ENCODE results near the gene MICAL1. TPM values are rescaled to one million over a fixed set of nuclear protein-coding genes. Genes with fewer than 3 reads are reported as not detected.

Gene MICAL1
- total RNA-seq, 1 donor from 2014 or later, result 40.1 TPM

DNA sequence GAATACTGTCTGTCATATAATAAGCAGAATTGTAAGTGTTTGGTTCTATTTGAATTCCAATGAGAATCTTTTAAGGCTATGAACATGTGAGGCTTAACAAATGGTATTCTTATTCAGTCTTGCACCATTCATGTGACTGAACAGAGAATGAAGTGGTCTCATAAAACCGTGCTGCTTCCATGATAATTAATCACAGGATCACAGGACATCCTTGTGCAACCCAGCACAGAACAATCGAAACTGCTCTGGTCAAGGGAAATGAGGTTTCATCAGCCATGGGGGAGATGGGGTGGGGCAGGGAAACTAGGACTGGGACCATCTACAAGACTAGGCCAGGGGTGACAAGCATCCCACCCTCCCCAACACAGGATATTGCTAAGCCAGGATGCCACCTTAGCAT is 21.1 kb downstream of the MICAL1 start:
- H3K4me3 ChIP-seq (ENCODE audit: low read depth, low read length), result no peak overlapping the region
- TF ChIP-seq, protein P1, sequence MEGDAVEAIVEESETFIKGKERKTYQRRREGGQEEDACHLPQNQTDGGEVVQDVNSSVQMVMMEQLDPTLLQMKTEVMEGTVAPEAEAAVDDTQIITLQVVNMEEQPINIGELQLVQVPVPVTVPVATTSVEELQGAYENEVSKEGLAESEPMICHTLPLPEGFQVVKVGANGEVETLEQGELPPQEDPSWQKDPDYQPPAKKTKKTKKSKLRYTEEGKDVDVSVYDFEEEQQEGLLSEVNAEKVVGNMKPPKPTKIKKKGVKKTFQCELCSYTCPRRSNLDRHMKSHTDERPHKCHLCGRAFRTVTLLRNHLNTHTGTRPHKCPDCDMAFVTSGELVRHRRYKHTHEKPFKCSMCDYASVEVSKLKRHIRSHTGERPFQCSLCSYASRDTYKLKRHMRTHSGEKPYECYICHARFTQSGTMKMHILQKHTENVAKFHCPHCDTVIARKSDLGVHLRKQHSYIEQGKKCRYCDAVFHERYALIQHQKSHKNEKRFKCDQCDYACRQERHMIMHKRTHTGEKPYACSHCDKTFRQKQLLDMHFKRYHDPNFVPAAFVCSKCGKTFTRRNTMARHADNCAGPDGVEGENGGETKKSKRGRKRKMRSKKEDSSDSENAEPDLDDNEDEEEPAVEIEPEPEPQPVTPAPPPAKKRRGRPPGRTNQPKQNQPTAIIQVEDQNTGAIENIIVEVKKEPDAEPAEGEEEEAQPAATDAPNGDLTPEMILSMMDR (conservative IDR thresholded peaks at IDR 0.05; ENCODE audit: low read depth, low read length), result no peak
- no peak for DNase-seq (ENCODE audit: low read depth)

DNA sequence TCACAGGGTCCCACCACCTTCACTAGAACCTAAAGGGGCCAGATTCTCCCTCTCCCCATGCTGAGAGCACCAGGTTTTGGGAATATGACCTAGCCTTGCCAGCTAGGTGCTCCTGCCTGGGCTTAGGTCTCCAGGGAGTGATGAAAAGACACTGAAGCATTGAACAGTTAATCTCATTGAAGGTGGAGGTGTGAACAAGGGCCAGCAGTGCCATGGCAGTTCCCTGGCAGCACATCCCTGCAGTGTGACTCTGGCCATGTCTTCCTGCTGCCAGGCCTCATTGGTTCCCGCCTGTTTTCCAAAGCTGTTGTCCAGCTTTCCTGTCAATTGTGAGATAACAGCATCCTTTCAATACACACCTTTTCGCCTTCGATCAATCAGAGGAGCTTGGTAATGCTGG is 26.1 kb downstream of the MICAL1 start:
- no peak for DNase-seq (ENCODE audit: low read depth)
- no peak overlapping the region for H3K4me3 ChIP-seq (ENCODE audit: low read depth, low read length)
- TF ChIP-seq, protein P1 (conservative IDR thresholded peaks at IDR 0.05; ENCODE audit: low read depth, low read length), result no peak

DNA sequence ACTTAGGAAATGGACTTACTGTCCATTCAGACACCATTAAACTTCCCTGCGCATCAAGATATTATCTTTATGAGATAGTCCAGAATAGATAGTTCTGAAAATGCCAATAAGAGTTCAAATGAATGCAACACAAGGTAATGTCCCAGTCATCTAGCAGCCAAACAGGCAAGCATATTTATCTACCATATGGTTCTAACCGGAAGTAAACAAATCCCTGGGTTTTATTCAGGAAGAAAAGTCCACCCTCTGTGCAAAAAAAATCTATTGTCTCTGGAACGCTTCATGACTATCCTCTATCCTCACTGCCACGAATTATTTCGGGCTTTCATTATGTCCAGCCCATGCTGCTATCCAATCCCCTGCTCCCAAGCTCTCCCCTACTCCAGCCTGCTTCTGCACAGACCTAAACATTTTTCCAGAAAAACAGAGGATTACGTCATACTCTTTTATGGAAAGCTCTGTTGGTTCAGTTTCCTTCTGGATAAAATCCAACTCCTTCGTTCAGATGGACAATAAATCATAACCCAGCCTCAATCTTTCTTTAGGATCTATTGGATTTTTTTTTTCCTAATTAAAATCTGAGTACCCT is 26.6 kb downstream of the MICAL1 start:
- no peak for DNase-seq (ENCODE audit: low read depth)
- no peak overlapping the region for H3K4me3 ChIP-seq (ENCODE audit: low read depth, low read length)
- TF ChIP-seq, protein P1 (conservative IDR thresholded peaks at IDR 0.05; ENCODE audit: low read depth, low read length), result no peak

DNA sequence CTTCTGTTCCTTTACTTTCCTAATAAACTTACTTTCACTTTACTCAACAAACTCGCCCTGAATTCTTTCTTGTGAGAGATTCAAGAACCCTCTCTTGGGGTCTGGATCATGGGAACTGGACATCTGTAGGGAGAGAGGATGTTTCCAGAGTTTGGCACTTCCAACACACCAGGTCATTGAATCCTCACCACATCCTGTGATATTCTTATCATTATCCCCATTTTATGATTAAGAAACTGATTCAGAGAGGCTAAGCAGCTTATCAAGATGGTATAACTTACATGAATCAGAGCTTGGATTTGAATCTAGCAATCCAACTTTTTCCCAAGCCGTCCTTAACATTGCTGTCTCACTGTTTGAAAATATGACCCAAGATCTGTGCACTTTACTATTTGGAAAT is 30.6 kb downstream of the MICAL1 start:
- no peak overlapping the region for H3K4me3 ChIP-seq (ENCODE audit: low read depth, low read length)
- TF ChIP-seq, protein P1 (conservative IDR thresholded peaks at IDR 0.05; ENCODE audit: low read depth, low read length), result no peak
- DNase-seq (ENCODE audit: low read depth), result no peak

DNA sequence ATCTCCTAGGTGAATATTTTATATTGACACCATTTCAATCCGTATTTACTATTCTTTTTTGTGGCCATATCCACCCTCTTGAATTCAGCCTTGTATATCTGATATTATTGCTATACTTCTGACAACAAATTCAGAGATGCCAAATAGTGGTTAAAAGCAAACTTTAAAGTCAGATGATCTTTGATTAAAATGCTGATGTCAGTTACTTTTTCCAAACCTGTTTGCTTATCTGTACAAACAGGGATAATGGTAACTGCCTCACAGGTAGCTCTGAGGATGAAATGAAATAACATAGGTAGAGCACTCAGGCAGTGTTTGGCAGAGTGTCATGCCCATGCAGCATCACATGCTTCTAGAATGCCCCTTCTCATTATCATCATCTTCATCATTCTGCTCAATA is 34.4 kb downstream of the MICAL1 start:
- no peak overlapping the region for H3K4me3 ChIP-seq (ENCODE audit: low read depth, low read length)
- TF ChIP-seq, protein P1 (conservative IDR thresholded peaks at IDR 0.05; ENCODE audit: low read depth, low read length), result no peak
- no peak for DNase-seq (ENCODE audit: low read depth)

DNA sequence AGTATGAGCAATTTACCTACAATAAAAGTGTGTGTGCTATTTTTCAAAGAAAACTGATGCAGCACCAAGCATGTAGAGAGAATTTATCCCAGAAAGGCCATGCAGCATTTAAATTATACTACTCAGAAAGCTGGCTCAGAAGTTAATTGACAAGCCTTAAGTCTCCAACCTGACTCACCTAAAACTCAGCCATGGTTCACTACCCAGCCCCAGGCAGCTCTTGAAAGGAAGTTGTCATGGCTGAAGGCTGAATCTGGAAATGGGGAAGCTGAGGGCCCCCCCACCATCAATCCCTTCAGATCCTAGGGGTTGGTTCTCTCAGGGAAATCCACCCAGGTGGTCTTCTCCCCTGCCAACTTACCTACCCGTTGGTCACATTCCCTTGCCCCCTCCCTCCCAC is 34.8 kb downstream of the MICAL1 start:
- no peak overlapping the region for H3K4me3 ChIP-seq (ENCODE audit: low read depth, low read length)
- DNase-seq (ENCODE audit: low read depth), result no peak
- TF ChIP-seq, protein P1 (conservative IDR thresholded peaks at IDR 0.05; ENCODE audit: low read depth, low read length), result no peak

DNA sequence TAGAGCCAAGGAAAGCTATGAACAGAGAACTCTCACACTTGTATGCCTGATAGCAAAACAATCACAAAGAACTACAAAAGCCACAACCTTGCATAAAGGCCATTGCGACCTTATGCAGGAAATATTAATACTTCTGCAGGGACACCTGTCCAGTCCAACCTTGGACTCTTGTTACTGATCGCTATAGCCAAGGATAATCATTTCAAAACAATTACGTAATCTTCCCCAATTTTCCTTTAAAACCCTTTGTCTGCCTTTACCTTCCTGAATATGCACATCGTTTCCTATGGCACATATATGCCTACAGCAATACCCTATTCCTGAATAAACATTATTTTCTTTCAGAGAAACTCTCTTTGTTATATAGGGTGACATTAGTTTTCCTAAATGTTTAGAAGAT is 37.9 kb downstream of the MICAL1 start:
- TF ChIP-seq, protein P1 (conservative IDR thresholded peaks at IDR 0.05; ENCODE audit: low read depth, low read length), result no peak

More for the DNA sequence above, 37.9 kb downstream of the MICAL1 start:
- H3K4me3 ChIP-seq (ENCODE audit: low read depth, low read length), result no peak overlapping the region
- no peak for DNase-seq (ENCODE audit: low read depth)
